Natural killer cell (primary cell): ENCODE measurements around the gene SGSM2. TPM values are rescaled to one million over a fixed set of nuclear protein-coding genes. Genes with fewer than 3 reads are reported as not detected.
A peak's percentile ranks its signal among the peaks of the same experiment; 100 is the strongest.

Experiments used
- ATAC-seq, 3 donors: fragments of 150-1000 bp in 2 of 3; fragments of 200-7000 bp in 1 of 3; cut with Tn5 transposase; 1 replicate in 1 of 3; 2 replicates in 2 of 3; pipeline ENCODE4 v1.10.0; 2021; ENCODE audit warnings: mild to moderate bottlenecking in 2 of 3, moderate library complexity in 2 of 3
- DNase-seq, 2 donors: peaks; one replicate each; pipeline versions ENCODE4 v3.0.0 to v3.0.0-alpha.2; 2013 to 2021; ENCODE audit warnings: mixed read lengths in 1 of 2
- H3K27ac ChIP-seq: one replicate; pipeline ENCODE4 v1.5.1; 2013; ENCODE audit warnings: mild to moderate bottlenecking, low read length
- H3K27me3 ChIP-seq: one replicate; pipeline ENCODE4 v1.6.1; 2013; ENCODE audit warnings: low read length; ENCODE audit not compliant: control insufficient read depth, insufficient read depth
- H3K36me3 ChIP-seq: one replicate; pipeline ENCODE4 v1.6.1; 2013; ENCODE audit warnings: low read length; ENCODE audit not compliant: control insufficient read depth, insufficient read depth
- H3K4me1 ChIP-seq: one replicate; pipeline ENCODE4 v1.6.1; 2013; ENCODE audit warnings: low read length; ENCODE audit not compliant: control insufficient read depth, insufficient read depth
- H3K4me3 ChIP-seq: one replicate; pipeline ENCODE4 v1.5.1; 2013; ENCODE audit warnings: low read length
- H3K9me3 ChIP-seq: one replicate; pipeline ENCODE4 v1.6.1; 2013; ENCODE audit warnings: low read length; ENCODE audit not compliant: control insufficient read depth, insufficient read depth
- H3K27ac Mint-ChIP-seq, 2 donors: one replicate each; pipeline ENCODE4 v1.8.0; 2022; ENCODE audit warnings: mild to moderate bottlenecking in 2 of 2, mixed read lengths in 2 of 2, moderate library complexity in 1 of 2
- H3K27me3 Mint-ChIP-seq, 2 donors: one replicate each; pipeline ENCODE4 v1.8.0; 2022; ENCODE audit warnings: low read depth in 2 of 2, mixed read lengths in 2 of 2
- H3K36me3 Mint-ChIP-seq: one replicate; pipeline ENCODE4 v1.8.0; 2022; ENCODE audit warnings: mixed read lengths
- H3K4me1 Mint-ChIP-seq, 2 donors: one replicate each; pipeline ENCODE4 v1.8.0; 2022; ENCODE audit warnings: mixed read lengths in 2 of 2
- H3K4me3 Mint-ChIP-seq: one replicate; pipeline ENCODE4 v1.8.0; 2022; ENCODE audit warnings: mild to moderate bottlenecking, moderate library complexity, mixed read lengths
- H3K9me3 Mint-ChIP-seq, 2 donors: one replicate each; pipeline ENCODE4 v1.8.0; 2022; ENCODE audit warnings: mixed read lengths in 2 of 2
- CTCF ChIP-seq: fragments of 200-600 bp; IDR thresholded peaks from one replicate; pipeline ENCODE4 v1.8.0; 2022; ENCODE audit warnings: antibody characterized with exemption
- WGBS: methylation state at CpG from one replicate; pipeline ENCODE4 v1.1.7; 2013; ENCODE audit warnings: missing lambda C conversion rate; ENCODE audit not compliant: insufficient coverage; 5-methylcytosine and 5-hydroxymethylcytosine counted together
- intact Hi-C: fragments of 100-400 bp; cut with micrococcal nuclease; formaldehyde crosslinking; loops from one replicate; pipeline ENCODE4 v1.14.2; 2022
- total RNA-seq, 4 donors: library from RNA; stranded (reverse); fragments of 120-200 nt in 1 of 4; gene quantifications; one replicate each; pipeline versions ENCODE4 v1.2.3 to v1.2.4, GENCODE V29; 2013 to 2022

The SGSM2 gene
- total RNA-seq, 3 donors from 2014 or later (not counting 1 experiment from before 2014, with no cell fraction given): 65.4 to 75.7 (median 73.6) TPM

- TF ChIP-seq CTCF: no peak
- Mint-ChIP-seq H3K27ac (peak overlapping the region; percentile 64 to 82), H3K4me3 (peak overlapping the region; percentile 87), H3K27me3 (no peaks in the 10 kb centered on the region), H3K36me3 (peaks cover 8% of the 10 kb centered on the region), H3K9me3 (no peaks in the 10 kb centered on the region), H3K4me1 (peaks cover 34 to 46% of the 10 kb centered on the region in 2 donors)
- intact Hi-C loops: loop anchor here (2.0 kb wide), 1 partner anchor 36 kb away; no protein-coding TSS in a partner anchor
- H3K27ac ChIP-seq: peak overlapping the region; percentile 26
- peaks cover 7% of the 10 kb centered on the region for H3K36me3 ChIP-seq
- ATAC-seq (no peak), DNase-seq (peak in 1 of 2 donors; percentile 55)
- no peaks in the 10 kb centered on the region for H3K27me3 ChIP-seq
- 2% methylated on average over 9 of the region's 12 CpGs for WGBS
- H3K4me3 ChIP-seq: peak overlapping the region; percentile 54
- no peaks in the 10 kb centered on the region for H3K9me3 ChIP-seq
- peaks cover 19% of the 10 kb centered on the region for H3K4me1 ChIP-seq
Observed at GRCh38 chr17:2302778-2303203, 34.5 kb upstream of the SGSM2 start.

GRCh38 chr17:2303204-2304188 is 33.8 kb upstream of the SGSM2 start, which contains the start of the genes SMG6 and SRR:
Gene SMG6, minus strand, starts transcription at chr17:2303785. Its CDS starts 65 bp downstream, at chr17:2303720.
Gene SRR, plus strand, starts transcription at chr17:2303950. Its CDS starts 11,611 bp downstream, at chr17:2315561.
- Mint-ChIP-seq H3K4me1 (peaks cover 34 to 46% of the 10 kb centered on the region in 2 donors), H3K27ac (peak within 1 kb of the TSS; percentile 64 to 82), H3K36me3 (peaks cover 8% of the 10 kb centered on the region), H3K27me3 (no peaks in the 10 kb centered on the region), H3K9me3 (no peaks in the 10 kb centered on the region), H3K4me3 (peak within 1 kb of the TSS; percentile 87)
- Histone ChIP-seq H3K36me3 (peaks cover 7% of the 10 kb centered on the region), H3K4me1 (peaks cover 19% of the 10 kb centered on the region), H3K27me3 (no peaks in the 10 kb centered on the region), H3K4me3 (peak within 1 kb of the TSS; percentile 70), H3K9me3 (no peaks in the 10 kb centered on the region), H3K27ac (peak within 1 kb of the TSS; percentile 41)
- WGBS: 0% methylated on average over 108 of the region's 108 CpGs
- ATAC-seq (peak; percentile 89 to 98 (median 93)), DNase-seq (peak; percentile 87 to 97)
- intact Hi-C loops: loop anchor here (2.0 kb wide), 1 partner anchor 37 kb away; no protein-coding TSS in a partner anchor
- no peak for TF ChIP-seq CTCF

GRCh38 chr17:2304931-2305330 is 32.4 kb upstream of the SGSM2 start:
- Histone ChIP-seq H3K27ac (no peak overlapping the region), H3K9me3 (no peaks in the 10 kb centered on the region), H3K4me1 (peaks cover 19% of the 10 kb centered on the region), H3K4me3 (no peak overlapping the region), H3K27me3 (no peaks in the 10 kb centered on the region), H3K36me3 (no peaks in the 10 kb centered on the region)
- Mint-ChIP-seq H3K9me3 (no peaks in the 10 kb centered on the region), H3K27me3 (no peaks in the 10 kb centered on the region), H3K27ac (no peak overlapping the region), H3K36me3 (peaks cover 5% of the 10 kb centered on the region), H3K4me3 (peak overlapping the region; percentile 64), H3K4me1 (peaks cover 33 to 46% of the 10 kb centered on the region in 2 donors)
- 96% methylated on average over 4 of the region's 4 CpGs for WGBS
- DNase-seq: no peak
- TF ChIP-seq CTCF: no peak
- no peak for ATAC-seq
- intact Hi-C loops: no loop called here
